Measurements from ENCODE around the gene DCTN4.

DCTN4 gene

GRCh38 chr5:150765011-150765798 is 6.4 kb upstream of the DCTN4 start:
- H3F3A ChIP-seq (ENCODE audit: low read depth) = peaks cover 30% of the 10 kb centered on the region
- H3K27me3 ChIP-seq (ENCODE audit: insufficient read depth, low read length, poor library complexity, severe bottlenecking) = no peaks in the 10 kb centered on the region
- H3K9me2 ChIP-seq (replicated peaks; ENCODE audit: low read depth, low read length) = no peaks in the 10 kb centered on the region
- H3K4me3 ChIP-seq (ENCODE audit: low read length, poor library complexity, severe bottlenecking) = peak overlapping the region; percentile 63
- H3K4me1 ChIP-seq (ENCODE audit: insufficient read depth, low read length, poor library complexity, severe bottlenecking) = peaks cover 82% of the 10 kb centered on the region
- peak overlapping the region; percentile 88 for H3K9ac ChIP-seq (ENCODE audit: low read depth, low read length, poor library complexity, severe bottlenecking)
- TF ChIP-seq, protein P1, sequence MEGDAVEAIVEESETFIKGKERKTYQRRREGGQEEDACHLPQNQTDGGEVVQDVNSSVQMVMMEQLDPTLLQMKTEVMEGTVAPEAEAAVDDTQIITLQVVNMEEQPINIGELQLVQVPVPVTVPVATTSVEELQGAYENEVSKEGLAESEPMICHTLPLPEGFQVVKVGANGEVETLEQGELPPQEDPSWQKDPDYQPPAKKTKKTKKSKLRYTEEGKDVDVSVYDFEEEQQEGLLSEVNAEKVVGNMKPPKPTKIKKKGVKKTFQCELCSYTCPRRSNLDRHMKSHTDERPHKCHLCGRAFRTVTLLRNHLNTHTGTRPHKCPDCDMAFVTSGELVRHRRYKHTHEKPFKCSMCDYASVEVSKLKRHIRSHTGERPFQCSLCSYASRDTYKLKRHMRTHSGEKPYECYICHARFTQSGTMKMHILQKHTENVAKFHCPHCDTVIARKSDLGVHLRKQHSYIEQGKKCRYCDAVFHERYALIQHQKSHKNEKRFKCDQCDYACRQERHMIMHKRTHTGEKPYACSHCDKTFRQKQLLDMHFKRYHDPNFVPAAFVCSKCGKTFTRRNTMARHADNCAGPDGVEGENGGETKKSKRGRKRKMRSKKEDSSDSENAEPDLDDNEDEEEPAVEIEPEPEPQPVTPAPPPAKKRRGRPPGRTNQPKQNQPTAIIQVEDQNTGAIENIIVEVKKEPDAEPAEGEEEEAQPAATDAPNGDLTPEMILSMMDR (conservative IDR thresholded peaks at IDR 0.05; ENCODE audit: low read length) = no peak
- TF ChIP-seq EZH2phosphoT487 (IDR thresholded peaks at IDR 0.05; ENCODE audit: borderline replicate concordance) = no peak
- H3K36me3 ChIP-seq (ENCODE audit: insufficient read depth, low read length) = no peaks in the 10 kb centered on the region
- H4K20me1 ChIP-seq (ENCODE audit: insufficient read depth, low read length, poor library complexity, severe bottlenecking) = no peaks in the 10 kb centered on the region
- peak overlapping the region; percentile 87 for H3K4me2 ChIP-seq (ENCODE audit: low read depth, low read length, poor library complexity, severe bottlenecking)
- H3K9me3 ChIP-seq (ENCODE audit: insufficient read depth, low read depth, low read length) = no peaks in the 10 kb centered on the region
- peaks cover 27% of the 10 kb centered on the region; the same call in 1 of the 2 replicates for H3K79me2 ChIP-seq (ENCODE audit: insufficient read depth, low read length)
- H2AFZ ChIP-seq (ENCODE audit: low read length) = no peak overlapping the region

- Histone ChIP-seq H2AFZ (ENCODE audit: low read length) (no peak overlapping the region), H3K9ac (ENCODE audit: low read depth, low read length, poor library complexity, severe bottlenecking) (peak overlapping the region; percentile 88), H4K20me1 (ENCODE audit: insufficient read depth, low read length, poor library complexity, severe bottlenecking) (no peaks in the 10 kb centered on the region), H3K79me2 (ENCODE audit: insufficient read depth, low read length) (peaks cover 33% of the 10 kb centered on the region), H3K36me3 (ENCODE audit: insufficient read depth, low read length) (no peaks in the 10 kb centered on the region), H3K4me3 (ENCODE audit: low read length, poor library complexity, severe bottlenecking) (peak overlapping the region; percentile 63), H3F3A (ENCODE audit: low read depth) (peaks cover 30% of the 10 kb centered on the region), H3K4me2 (ENCODE audit: low read depth, low read length, poor library complexity, severe bottlenecking) (peak overlapping the region; percentile 87), H3K27me3 (ENCODE audit: insufficient read depth, low read length, poor library complexity, severe bottlenecking) (no peaks in the 10 kb centered on the region), H3K4me1 (ENCODE audit: insufficient read depth, low read length, poor library complexity, severe bottlenecking) (peaks cover 85% of the 10 kb centered on the region), H3K9me3 (ENCODE audit: insufficient read depth, low read depth, low read length) (no peaks in the 10 kb centered on the region), H3K9me2 (replicated peaks; ENCODE audit: low read depth, low read length) (no peaks in the 10 kb centered on the region)
- TF ChIP-seq EZH2phosphoT487 (IDR thresholded peaks at IDR 0.05; ENCODE audit: borderline replicate concordance) = no peak
- TF ChIP-seq, protein P1 (conservative IDR thresholded peaks at IDR 0.05; ENCODE audit: low read length) = no peak
These were observed 5.7 kb upstream of the DCTN4 start for GRCh38 chr5:150764530-150764929.

DNA sequence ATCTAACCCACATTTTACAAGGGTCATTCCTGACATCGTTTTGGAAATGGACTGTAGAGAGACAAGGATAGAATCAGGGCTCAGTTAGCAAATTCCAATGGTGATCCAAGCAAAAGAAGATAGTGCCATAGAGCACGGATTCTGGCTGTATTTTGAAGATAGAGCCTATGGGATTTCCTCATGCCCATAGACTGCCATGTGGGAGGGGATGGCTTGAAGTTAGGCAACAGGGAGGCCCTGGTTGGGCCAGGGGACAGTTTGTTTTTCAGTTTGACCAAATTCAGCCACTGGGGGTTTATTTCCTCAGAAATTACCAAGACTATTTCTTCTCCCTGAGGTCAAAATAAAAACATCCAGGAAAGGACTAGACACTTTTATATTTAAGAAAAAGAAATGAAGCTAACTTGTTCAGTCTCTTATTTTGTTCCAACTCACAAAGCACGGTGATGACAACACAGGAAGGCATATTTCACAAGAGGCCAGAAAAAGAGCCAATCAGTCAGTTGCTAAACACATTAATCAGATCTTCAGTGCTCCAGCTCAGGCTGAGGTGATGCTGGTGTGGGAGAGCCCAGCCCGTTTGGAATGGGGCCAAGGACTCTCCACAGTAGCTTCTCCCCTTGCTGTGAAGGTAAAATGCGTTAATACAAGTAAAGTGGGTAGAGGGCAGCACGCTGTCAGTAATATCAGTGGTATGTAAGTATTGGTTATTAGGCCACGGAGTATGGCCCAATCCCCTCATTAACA is 4.4 kb upstream of the DCTN4 start:
- peaks cover 30% of the 10 kb centered on the region for H3F3A ChIP-seq (ENCODE audit: low read depth)
- no peaks in the 10 kb centered on the region for H3K27me3 ChIP-seq (ENCODE audit: insufficient read depth, low read length, poor library complexity, severe bottlenecking)
- H3K79me2 ChIP-seq (ENCODE audit: insufficient read depth, low read length) = peaks cover 35% of the 10 kb centered on the region
- H3K9me2 ChIP-seq (replicated peaks; ENCODE audit: low read depth, low read length) = no peaks in the 10 kb centered on the region
- H3K4me3 ChIP-seq (ENCODE audit: low read length, poor library complexity, severe bottlenecking) = peak overlapping the region; percentile 63
- TF ChIP-seq EZH2phosphoT487 (IDR thresholded peaks at IDR 0.05; ENCODE audit: borderline replicate concordance) = no peak
- TF ChIP-seq, protein P1 (conservative IDR thresholded peaks at IDR 0.05; ENCODE audit: low read length) = peak; percentile 52
- peaks cover 1% of the 10 kb centered on the region for H4K20me1 ChIP-seq (ENCODE audit: insufficient read depth, low read length, poor library complexity, severe bottlenecking)
- no peak overlapping the region for H2AFZ ChIP-seq (ENCODE audit: low read length)
- peaks cover 79% of the 10 kb centered on the region for H3K4me1 ChIP-seq (ENCODE audit: insufficient read depth, low read length, poor library complexity, severe bottlenecking)
- peak overlapping the region; percentile 88 for H3K9ac ChIP-seq (ENCODE audit: low read depth, low read length, poor library complexity, severe bottlenecking)
- no peaks in the 10 kb centered on the region for H3K9me3 ChIP-seq (ENCODE audit: insufficient read depth, low read depth, low read length)
- no peaks in the 10 kb centered on the region for H3K36me3 ChIP-seq (ENCODE audit: insufficient read depth, low read length)
- H3K4me2 ChIP-seq (ENCODE audit: low read depth, low read length, poor library complexity, severe bottlenecking) = peak overlapping the region; percentile 87

Data from Loucy (cell line).